Measurements from ENCODE around the gene LDLRAD4.
"Not testable (repeated sequence)": the region's sequence is repeated elsewhere in the genome, so short reads cannot be mapped to it uniquely, and the experiment has no call there.

LDLRAD4 gene

DNA sequence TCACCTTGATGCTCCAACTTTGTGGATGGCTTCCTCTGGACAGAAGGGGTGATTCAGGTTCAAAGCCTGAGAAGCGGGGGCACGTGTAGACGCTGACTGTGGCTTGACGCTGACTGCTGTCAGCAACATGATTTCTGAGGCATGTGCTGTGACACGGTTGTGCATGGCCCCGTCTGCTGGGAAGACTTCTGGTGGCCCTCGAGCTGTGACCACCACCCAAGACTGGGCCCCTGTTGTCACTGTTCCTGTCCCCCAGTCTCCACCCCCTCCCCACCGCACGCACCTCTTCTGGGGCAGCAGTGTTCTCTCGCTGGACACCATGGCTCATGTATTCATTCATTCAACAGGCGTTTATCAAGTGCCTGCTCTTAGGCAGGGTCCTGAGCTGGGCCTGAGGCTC lies 262.8 kb downstream of the LDLRAD4 start:
- FAIRE-seq: no peak

DNA sequence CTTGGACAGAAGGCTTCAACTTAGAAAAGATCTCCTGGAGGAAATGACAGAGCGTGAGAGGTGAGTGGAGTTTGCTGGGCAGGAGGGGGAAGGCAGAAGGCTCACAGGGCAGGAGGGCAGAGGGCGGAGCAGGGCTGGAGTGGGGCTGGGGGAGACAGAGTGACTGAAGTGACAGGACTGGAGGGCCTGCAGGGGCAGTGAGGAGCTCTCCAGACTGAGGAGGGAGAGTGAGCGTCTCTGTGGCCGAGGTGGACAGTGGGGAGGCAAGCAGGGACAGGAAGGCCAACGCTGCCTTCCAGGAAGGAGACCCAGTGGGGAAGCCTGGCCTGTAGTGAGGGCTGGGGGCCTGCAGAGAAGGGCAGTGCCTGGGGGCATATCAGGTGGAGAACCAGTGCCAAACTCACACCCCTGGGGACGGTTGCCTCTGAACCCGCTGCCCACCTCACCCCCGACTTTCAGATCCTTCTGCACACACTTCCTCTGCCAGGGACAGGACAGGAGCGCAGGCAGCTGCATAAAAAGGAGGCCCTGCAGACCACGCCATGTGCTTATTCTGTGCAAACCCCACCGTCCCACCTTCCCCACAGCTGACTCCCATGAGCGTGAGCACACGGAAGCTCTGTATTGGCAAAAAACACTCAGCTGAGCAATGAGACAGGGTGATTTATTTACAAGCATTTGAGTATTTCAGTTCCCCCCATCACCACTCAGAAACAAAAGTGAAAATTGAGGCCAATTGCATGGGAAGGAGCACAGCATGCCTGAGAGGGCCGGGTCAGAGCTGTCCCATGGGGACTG lies 263.5 kb downstream of the LDLRAD4 start:
- no peak for FAIRE-seq

DNA sequence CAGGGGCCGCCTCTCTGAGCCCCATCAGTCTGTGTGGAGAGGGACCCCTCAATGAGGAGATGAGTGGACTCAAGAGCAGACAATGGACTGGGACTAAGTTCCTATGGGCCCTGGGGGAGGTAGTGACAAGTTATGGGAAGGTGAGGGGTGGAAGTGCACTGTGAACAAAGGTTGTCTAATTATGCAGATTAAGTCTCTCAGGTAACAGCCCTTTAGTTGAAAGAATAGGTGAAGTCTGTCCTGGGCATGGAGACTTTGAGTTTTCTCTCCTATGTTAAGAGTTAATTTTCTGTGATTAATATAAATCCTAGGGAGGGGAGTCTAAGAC lies 264.0 kb downstream of the LDLRAD4 start:
- no peak for FAIRE-seq

DNA sequence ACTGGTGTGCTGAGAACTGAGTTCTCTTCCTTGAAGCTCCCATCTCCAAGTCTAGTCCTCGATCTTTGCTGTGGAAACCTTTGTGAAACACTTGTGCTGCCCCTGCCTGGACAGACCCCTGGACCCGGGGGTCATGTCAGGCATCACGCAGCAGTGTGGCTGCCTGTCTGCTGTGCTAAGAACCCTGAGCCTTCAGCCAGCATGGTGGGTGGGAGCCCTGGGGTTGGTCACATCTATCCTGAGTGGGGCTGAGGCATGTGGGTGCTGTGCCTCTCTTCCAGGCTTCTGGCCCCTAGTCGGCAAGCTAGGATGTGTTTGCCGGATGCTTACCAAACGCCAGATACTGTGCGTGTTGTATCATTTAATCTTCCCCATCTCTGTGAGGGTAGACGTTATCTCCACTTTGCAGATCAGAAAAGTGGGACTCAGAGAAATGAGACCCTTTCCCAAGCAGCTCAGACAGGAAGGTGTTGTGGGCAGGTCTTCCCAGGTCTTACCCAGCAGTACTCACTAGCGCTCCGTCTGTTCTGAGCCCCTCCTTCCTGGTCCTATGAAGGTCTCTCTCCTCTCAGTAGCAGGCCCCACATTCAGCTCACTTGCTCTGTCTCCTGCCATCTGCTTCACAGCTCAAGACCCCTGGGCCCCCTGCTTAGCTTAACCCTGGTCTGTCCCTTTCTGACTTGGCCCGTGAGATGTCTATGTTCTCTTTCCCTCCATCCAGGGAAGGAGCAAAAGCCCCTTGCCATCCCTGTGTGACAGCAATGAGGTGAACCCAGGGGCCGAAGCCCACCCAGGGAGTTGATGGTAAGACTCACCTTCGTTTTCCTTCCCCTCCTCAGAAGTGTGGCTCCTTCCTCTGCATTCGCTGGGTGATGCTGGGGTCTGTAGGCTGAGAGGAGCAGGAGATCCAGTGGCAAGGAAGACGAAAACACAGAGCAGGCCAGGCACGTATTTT lies 265.0 kb downstream of the LDLRAD4 start:
- FAIRE-seq: no peak

DNA sequence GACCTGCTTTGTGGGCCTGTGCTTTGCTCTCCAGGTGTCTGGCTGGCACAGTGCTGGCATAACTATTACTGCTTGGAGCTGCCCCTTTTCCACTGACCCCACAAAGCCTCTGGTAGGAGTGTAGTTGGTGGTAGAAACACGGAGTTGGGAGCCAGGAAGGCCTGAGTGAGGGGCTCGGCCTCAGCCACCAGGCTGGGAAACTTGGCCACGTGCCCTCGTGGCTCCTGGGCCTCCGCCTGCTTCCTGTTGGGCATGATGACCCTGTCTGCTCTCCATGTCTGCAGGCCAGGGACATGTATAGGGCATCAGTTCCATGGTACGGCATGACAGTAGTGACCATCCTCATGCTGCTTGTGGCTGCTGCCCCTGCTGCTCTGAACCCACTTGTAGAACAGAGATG lies 266.6 kb downstream of the LDLRAD4 start:
- FAIRE-seq: no peak

DNA sequence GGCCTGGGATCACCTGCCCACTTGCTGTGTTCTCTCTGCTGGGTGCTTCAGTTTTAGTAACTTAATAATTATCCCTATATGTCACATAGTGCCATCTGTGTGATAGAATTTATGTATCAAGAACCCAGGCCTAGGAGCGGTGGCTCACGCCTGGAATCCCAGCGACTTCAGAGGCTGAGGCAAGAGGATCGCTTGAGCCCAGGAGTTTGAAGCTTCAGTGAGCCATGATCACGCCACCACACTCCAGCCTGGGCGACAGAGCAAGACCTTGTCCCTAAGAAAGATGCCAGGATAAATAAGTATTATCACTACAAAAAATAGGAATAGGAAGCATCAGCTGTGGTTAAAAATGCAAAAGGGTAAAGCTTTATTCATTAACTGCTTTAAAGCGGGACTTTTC lies 267.0 kb downstream of the LDLRAD4 start:
- FAIRE-seq: no peak

DNA sequence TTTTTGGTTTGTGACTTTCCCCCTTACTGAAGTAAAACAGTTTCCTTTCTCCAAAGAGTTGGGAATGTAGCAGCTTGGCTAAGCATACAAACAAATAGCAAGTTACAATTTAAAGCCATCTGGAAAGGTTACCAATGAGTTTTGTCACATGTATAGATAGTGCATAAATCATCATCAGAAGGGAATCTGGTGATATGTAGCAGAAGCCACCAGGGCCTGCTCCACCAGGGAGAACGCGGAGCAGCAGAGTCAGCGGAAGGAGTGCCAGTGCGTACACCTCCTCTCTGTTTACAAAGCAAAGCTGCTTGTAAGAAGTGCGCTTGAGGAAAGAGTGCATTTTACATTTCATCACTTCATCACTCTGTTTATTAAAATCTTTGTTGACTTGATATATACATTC lies 267.7 kb downstream of the LDLRAD4 start:
- no peak for FAIRE-seq

DNA sequence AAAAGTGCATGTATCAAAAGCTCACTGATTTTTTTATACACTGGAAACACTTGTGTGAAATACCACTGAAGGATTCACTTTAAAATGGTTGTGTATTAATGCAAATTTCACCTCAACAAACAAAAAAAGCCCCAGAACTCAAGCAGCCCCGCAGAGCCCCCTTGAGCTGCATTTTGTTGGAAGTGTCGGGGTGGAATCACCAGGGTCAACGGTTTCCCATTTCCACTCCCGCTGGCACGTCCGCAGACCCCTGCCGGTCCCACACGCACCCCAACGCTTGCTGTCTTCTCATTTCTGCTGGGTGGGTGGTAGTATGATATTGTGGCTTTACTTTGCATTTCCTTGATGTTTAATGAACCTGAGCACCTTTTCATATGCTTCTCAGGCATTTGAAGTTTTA lies 268.1 kb downstream of the LDLRAD4 start:
- no peak for FAIRE-seq

DNA sequence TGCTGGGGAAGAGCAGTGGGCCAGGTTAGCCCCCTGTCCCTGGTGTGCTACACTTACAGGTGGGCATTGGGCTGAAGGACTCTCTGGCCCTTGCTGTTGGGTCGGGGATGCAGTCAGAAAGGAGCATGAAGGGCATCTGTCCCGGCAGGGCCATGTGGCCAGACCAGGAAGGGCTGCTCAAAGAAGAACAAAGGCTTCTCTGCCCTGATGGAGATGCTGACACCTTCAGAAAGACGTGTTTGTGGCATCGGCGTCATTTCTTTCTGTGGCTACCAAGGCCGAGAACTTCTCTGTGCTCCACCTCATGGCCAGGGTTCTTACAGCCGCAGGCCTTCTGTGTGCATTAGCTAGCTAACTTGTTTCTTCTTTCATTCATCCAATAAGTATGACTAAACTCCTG lies 268.7 kb downstream of the LDLRAD4 start:
- no peak for FAIRE-seq

DNA sequence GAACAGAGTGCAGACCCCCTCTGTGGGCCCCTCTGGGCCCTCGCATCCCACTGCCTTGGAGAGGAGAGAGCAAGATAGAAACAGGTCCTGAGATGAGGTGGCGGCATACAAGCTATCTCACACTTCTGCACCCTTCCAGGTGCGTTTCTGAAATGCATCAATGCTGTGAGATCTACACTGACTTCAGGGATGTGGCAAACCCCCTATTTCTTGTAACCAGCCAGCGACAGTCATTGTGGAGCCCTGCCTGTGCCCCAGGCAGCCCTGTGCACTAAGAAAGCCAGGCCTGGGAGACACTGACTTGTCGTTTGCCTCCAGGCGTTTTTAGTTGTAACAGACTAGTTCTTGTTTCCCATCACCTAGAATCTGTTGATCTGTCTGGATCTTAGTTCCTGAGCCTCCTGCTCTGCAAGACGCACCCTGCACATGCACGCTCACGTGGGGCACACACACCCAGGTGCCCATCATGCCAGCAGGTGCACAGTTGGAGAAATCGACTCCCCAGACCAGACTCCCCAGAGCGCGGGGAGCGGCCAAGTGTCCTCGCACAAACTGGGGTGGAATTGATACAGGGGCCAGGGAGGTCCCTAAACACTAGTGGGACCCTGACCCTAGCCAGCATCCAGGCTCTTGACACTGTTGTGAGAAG lies 269.8 kb downstream of the LDLRAD4 start:
- no peak for FAIRE-seq

DNA sequence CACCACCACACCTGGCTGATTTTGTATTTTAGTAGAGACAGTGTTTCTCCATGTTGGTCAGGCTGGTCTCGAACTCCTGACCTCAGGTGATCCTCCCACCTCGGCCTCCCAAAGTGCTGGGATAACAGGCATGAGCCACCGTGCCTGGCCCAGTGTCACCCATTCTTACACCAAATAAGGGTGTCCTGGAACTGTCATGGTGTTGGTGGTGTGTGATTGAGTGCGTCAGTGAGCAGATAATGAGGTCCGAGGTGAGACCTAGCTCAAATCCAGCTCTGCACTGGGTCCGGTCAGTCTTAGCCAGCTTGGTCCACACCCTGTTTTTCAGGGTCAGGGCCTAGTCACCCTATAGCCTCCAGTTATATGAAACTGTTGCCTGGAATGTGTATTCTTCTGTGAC lies 270.7 kb downstream of the LDLRAD4 start:
- not testable (repeated sequence) for FAIRE-seq

DNA sequence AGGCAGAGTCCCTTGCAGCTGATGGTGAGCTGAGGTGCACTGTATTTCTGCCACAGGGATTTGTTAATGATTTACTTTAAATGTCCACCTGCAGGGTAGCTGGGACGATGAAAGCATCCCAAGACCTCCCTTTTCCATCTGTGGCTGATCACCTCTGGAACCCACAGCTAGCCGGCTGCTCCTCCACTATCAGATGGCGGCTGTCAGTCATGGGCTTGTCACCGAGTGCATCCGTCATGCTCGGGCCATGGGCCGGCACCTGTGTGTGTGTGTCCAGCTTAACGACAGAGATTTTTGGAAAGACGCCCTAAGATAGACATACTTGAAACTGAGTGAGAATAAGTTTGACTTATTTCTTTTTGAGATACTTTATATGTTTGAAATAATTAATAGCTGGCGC lies 272.6 kb downstream of the LDLRAD4 start:
- no peak for FAIRE-seq

DNA sequence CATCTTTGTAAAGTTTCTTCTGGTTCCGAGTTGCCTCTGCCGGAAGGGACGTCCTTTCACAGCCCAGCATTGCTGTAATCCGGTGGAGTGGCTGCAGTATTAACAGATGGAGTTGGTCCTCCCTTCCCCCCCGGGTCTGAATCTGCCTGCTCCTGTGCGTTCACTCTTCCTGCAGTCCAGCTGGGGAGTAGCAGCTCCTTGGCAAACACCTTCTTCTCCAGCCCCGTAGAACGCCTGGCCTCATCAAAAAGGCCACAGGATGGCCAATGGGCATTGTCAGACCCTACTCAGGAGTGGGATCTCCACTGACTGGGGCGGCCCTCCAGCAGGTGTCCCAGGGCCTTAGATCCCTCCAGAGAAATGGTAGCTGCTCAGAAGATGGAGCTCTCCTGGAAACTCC lies 273.8 kb downstream of the LDLRAD4 start:
- no peak for FAIRE-seq

DNA sequence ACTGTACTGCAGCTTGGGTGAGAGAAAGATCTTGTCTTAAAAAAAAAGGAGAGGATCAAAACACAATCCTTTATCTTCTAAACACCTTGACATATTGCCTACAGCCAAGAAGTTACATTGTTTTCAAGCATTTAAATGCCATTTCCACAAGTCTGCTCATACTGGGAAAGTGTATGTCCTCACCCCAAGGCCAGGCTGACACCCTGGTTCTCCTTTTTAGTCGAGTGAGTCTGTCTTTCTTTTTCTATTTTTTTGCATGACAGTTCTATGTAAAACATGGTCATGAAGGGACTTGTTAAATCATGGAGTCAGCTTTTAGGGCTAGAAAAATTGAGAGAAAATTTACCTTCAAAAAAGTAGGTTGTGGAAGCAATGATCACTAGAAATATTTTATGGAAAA lies 274.5 kb downstream of the LDLRAD4 start:
- FAIRE-seq: no peak

DNA sequence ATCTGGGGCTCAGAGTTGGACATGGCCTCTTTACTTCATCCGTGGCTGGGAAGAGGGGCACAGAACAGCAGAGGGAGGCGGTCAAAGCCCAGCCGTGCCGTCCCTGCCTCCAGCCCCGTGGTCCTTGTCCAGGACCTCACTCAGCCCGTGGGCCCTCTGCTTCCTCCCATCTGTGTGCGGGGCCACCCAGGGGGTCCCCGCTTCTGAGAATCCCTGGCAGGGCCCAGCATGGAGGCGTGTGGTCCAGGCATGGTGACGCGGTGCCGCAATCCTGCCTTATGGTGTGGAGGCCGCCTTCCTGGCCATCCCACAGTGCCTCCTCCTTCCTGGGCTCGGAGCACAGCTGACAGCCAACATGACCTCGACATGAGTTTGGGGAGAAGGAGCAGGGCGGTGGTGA lies 275.2 kb downstream of the LDLRAD4 start:
- FAIRE-seq: no peak

DNA sequence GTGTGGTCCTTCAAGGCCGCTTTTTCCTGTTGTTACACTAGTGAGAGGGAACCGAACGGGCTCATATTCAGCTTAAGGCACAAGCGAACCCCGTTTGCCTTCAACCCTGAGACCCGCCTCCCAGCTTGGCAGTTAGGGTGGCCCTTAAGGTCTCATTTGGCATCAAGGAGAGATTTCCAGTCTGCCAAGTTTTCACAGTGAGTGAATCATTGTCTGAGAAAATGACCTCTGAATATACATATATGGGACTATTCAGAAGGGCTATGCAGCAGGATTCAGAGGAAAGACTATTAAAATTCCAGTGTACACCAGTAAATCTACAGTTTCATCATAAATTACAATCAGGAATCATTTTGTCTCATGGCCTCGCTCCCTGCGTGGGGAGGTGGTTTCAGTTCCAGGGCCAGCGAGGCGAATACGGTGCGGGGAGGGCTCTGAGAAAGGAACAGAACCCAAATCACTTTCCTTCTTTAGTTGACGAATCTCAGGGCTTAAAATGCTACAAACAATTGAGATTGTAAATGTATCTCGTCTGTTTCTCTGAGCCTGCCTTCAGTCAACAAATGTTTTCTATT lies 276.4 kb downstream of the LDLRAD4 start:
- no peak for FAIRE-seq

DNA sequence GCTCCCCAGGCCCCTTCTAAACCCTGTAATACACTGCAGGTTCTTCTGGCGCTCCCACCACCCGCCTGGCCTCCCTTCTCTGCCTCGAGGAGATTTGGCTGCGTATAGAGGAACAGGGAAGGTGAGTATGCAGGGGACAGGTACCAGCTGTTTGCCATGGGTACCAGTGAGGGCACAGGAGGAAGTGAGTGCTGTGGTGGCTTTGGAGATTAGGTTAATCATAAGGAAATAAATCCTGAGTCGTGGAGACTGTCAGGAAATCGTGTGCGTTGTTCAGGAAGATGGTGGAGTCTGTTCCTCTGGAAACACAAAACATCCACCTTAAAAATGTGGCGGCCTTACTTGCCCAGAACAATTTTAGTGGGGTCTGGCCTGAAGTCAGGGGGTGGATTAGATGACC lies 277.4 kb downstream of the LDLRAD4 start:
- no peak for FAIRE-seq

DNA sequence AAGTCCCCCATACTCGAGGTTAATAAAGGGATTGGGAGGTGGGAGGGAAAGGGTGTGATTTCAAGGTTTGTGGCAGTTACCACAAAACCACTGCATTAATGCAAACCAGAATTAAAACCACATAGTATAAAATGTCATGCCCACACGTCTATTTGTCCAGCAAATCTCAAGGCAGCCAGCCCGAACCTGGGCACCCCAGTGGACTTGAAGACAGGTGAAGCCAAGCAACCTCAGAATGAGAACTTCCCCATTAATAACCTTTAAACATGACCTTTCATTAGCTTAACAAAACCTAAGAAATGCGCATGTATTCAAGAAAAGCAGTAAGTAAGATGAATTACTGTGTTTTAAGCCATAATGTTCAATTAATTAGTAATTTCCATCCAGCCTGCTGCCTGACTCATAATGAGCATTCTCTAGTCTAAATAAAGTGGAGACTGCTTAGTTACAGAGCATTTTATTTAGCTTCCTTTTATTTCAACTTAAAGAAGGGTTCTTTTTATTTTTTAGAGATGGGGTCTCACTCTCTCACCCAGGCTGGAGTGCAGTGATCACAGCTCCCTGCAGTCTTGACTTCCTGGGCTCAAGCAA lies 278.2 kb downstream of the LDLRAD4 start:
- no peak for FAIRE-seq

DNA sequence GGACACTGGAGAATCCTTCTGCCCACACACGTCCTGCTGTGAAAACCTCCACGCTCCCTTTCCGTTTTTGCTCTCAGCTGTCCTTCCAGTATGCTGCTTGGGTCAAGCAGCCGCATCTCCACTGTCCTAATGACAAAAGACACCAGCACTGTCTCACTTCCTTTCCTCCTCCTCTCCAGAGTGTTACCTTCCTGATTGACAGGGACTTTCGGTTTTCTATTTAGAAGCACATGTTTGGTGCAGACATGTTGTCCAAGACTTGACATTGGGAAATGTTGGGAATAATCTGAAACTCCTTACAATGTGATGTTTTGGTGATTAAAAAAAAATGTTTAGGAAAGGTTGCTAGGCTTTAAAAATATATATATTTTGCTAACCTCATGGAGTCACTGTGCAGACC lies 281.2 kb downstream of the LDLRAD4 start:
- no peak for FAIRE-seq

DNA sequence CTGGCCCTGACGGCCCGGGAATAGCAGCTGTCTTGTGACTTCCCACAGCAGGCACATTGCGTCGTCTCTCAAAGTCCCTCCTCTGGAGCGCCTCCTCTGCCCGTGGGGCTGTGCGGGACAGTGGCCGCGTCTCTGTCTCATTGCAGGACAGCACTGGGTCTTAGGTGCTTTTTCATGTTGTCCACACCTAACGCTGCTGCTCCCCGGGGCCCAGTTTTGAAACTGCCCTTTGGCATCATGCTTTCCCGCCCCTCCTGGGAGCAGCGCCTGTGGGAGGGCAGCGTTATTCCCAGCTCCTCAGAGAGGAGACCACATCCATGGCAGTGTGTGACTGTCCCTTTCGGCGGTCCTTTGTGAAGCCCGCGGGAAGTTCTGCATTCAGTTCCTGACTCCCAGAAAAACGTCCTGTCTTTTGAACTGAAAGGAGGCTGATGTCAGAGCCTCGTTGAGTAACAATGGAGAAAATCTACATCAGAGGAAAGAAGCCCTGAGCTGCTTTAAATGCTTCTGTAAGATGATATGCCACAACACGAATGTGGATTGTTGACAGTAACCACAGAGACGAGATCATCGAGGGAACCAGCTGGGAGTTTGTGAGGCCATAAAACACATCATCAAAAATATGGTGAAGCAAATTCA lies 281.8 kb downstream of the LDLRAD4 start:
- FAIRE-seq: no peak

DNA sequence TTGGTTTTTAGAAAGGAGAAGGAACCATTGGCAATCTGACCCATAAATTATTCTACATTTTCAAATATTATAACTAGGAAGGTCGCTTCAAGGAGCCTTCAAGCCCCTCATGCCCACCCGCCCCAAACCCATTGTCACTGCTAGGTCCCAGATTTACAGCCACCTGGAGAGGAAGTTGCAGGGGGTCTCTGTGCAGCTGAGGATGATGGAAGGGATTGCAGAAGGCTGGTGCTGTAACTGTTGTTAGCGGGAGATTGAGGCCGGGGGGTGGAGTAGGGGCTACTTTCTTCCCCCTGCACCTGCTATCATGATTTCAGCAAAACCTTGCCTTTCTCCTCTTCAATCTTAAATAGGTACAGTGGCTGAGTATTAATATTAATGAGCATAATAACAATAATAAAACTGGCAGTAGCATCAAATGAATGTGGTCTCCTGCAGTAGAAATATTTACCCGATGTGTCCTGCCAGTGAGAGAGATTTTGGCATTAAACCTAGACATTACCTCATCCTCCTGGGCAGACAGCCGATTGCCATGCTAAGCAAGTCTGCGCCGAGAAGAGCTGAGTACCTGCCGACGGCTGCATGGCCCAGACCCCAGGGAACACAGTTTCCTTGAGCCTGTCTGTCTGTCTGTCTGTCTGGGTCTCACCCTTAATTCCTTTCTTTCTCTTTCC lies 282.4 kb downstream of the LDLRAD4 start:
- FAIRE-seq: no peak

DNA sequence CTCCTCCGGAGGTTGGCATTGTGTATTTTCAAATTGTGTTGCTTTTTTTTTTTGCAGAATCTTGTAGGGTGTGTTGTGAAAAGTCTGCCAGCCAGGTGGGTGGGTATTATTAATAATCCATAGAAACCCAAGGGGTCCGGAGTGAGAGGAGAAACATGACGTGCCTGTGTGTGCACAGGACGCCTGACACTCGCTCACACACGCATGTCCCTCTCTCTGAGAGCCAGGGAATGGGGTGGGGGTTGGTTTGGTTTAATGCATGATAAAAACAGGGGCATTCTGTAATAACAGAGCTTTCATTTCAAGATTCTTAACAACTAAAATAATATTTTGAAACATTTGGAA lies 283.0 kb downstream of the LDLRAD4 start:
- no peak for FAIRE-seq

Data from G401.6 (cell line).